Uterus (tissue), 4 donors: ENCODE data around the gene PRRG1. TPM values are rescaled to one million over a fixed set of nuclear protein-coding genes. Genes with fewer than 3 reads are reported as not detected.
"Not testable (repeated sequence)": the region's sequence is repeated elsewhere in the genome, so short reads cannot be mapped to it uniquely, and the experiment has no call there.

Experiments
- DNase-seq, 2 donors: peaks; one replicate each; pipeline ENCODE4 v3.0.0-alpha.2; 2019 to 2020
- H3K27ac ChIP-seq, 2 donors: fragments of 200-600 bp; sonication (generic); 1 replicate in 1 of 2; 2 replicates in 1 of 2; pipeline ENCODE4 v1.5.1; 2016 to 2018
- H3K27me3 ChIP-seq, 2 donors: fragments of 200-600 bp; sonication (generic); one replicate each; pipeline ENCODE4 v1.5.1; 2018 to 2019; ENCODE audit warnings: control low read depth in 1 of 2
- H3K36me3 ChIP-seq, 2 donors: fragments of 200-600 bp; sonication (generic); one replicate each; pipeline ENCODE4 v1.5.1; 2019; ENCODE audit warnings: control low read depth in 1 of 2
- H3K4me1 ChIP-seq, 2 donors: fragments of 200-600 bp; sonication (generic); one replicate each; pipeline ENCODE4 v1.5.1; 2018 to 2019; ENCODE audit warnings: control low read depth in 1 of 2
- H3K4me3 ChIP-seq, 2 donors: fragments of 200-600 bp; sonication (generic); 1 replicate in 1 of 2; 2 replicates in 1 of 2; pipeline ENCODE4 v1.5.1; 2018 to 2019; ENCODE audit warnings: mild to moderate bottlenecking in 1 of 2
- H3K9me3 ChIP-seq, 2 donors: fragments of 200-600 bp; sonication (generic); one replicate each; pipeline ENCODE4 v1.5.1; 2019; ENCODE audit warnings: control low read depth in 1 of 2
- POLR2A ChIP-seq, 2 donors: fragments of 450-650 bp; IDR thresholded peaks; one replicate each; pipeline ENCODE4 v1.6.1; 2016; ENCODE audit warnings: antibody characterized with exemption in 2 of 2, mild to moderate bottlenecking in 1 of 2, moderate library complexity in 1 of 2
- intact Hi-C: fragments of 100-400 bp; cut with DNase I; formaldehyde crosslinking; loops from one replicate; pipeline ENCODE4 v1.15.1; 2023; ENCODE audit warnings: low total_unique reads
- total RNA-seq, 4 donors: library from RNA; depleted of rRNA in 3 of 4; stranded (reverse); fragments of >200 nt in 3 of 4; gene quantifications; one replicate each; pipeline versions ENCODE4 v1.1.0 to v1.2.4, GENCODE V29; 2014 to 2023
- TF ChIP-seq, protein P1 (sequence below), 4 experiments: fragments of 200-600 bp in 2 of 4; fragments of 450-650 bp in 2 of 4; sonication (generic) in 2 of 4; IDR thresholded peaks; one replicate each; pipeline ENCODE4 v1.5.1; 2016 to 2019; ENCODE audit warnings: antibody characterized with exemption in 4 of 4, mild to moderate bottlenecking in 2 of 4, moderate library complexity in 1 of 4
- donor health status: DM: yes; HTN: yes; CAD: no.

The PRRG1 gene
- total RNA-seq, 4 donors from 2014 or later = 5.6 to 17.1 (median 10.9) TPM

DNA sequence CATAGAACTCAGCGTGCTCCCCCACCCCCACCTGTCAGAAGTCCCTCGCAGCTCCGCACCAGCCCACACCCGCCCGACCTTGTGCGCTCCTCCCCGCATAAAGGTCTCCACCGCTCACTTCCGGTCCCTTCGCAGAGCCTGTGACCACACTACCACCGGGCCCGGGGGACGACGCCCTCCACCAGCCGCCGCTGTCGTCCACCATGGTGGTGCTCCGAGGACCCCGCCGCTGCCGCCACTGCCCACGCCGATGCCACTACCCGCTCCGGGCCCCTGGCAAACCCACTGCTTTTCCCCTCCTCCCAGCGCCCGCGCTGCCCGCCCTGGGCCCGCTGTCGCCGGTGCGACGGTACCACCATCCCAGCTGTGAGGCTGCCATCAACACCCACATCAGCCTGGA, 142.5 kb downstream of the PRRG1 start:
- Histone ChIP-seq H3K27ac (no peak overlapping the region), H3K27me3 (no peaks in the 10 kb centered on the region), H3K36me3 (no peaks in the 10 kb centered on the region), H3K4me3 (no peak overlapping the region), H3K4me1 (no peaks in the 10 kb centered on the region), H3K9me3 (no peaks in the 10 kb centered on the region)
- DNase-seq = no peak
- intact Hi-C loops = no loop called here
- TF ChIP-seq, protein P1, sequence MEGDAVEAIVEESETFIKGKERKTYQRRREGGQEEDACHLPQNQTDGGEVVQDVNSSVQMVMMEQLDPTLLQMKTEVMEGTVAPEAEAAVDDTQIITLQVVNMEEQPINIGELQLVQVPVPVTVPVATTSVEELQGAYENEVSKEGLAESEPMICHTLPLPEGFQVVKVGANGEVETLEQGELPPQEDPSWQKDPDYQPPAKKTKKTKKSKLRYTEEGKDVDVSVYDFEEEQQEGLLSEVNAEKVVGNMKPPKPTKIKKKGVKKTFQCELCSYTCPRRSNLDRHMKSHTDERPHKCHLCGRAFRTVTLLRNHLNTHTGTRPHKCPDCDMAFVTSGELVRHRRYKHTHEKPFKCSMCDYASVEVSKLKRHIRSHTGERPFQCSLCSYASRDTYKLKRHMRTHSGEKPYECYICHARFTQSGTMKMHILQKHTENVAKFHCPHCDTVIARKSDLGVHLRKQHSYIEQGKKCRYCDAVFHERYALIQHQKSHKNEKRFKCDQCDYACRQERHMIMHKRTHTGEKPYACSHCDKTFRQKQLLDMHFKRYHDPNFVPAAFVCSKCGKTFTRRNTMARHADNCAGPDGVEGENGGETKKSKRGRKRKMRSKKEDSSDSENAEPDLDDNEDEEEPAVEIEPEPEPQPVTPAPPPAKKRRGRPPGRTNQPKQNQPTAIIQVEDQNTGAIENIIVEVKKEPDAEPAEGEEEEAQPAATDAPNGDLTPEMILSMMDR (IDR thresholded peaks at IDR 0.05) = no peak
- TF ChIP-seq POLR2A (IDR thresholded peaks at IDR 0.05) = no peak

DNA sequence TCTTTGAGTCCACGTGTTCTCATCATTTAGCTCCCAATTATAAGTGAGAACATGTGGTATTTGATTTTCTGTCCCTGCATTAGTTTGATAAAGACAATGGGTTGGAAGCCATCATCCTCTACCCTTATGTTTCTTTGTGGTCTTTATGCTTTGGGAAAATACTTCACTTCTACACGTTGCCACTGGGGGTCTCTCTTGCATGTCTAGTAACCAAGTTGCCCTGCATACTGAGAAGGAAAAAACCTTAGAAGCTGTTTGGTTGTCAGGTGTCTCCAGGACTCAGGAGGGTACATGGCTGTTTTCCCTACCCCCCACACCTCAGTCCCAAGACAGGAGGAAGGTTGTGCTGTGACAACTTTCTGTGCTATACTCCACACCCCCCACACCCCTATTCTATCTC, 146.6 kb downstream of the PRRG1 start:
- H3K27me3 ChIP-seq, H3K36me3 ChIP-seq, H3K27ac ChIP-seq, H3K4me1 ChIP-seq, DNase-seq, H3K4me3 ChIP-seq, H3K9me3 ChIP-seq, intact Hi-C loops: not testable (repeated sequence)

DNA sequence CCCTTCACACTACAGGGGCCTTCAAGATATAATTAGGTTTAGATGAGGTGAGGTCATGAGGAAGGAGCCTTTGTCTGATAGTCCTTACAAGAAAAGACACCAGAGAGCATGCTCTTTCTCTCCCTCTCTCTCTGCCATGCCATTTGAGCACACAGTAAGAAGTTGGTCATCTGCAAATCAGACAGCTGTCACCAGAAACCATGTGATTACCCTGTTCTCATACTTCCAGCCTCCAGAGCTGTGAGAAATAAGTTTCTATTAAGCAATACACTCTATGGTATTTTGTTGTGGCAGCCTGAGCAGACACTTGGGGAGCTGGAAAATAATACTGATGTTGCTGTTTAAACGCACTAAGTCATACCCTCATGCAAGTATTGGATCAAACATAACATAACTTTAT, 148.0 kb downstream of the PRRG1 start:
- intact Hi-C loops, H3K4me3 ChIP-seq, H3K36me3 ChIP-seq, H3K9me3 ChIP-seq, H3K27ac ChIP-seq, H3K27me3 ChIP-seq, DNase-seq, H3K4me1 ChIP-seq: not testable (repeated sequence)

DNA sequence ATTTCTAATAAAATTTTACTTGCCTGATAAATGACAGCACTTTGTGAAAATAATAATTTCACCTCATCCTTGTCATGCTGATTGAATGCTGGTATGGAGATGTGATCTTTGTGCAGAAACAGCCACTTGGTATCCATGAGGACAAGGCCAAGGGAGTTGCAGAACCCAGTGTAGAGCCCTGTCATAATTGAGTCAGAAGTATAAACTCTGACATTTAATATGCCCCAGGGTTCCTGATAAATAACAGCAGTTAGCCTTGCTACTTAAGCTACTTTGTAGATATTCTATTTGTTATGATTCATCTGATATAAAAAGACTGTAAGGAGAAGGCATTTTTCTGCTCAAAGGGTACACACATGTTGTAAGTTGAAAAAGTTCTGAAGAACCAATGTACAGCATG, 149.2 kb downstream of the PRRG1 start:
- H3K9me3 ChIP-seq, H3K4me3 ChIP-seq, H3K4me1 ChIP-seq, intact Hi-C loops, H3K27me3 ChIP-seq, DNase-seq, H3K36me3 ChIP-seq, H3K27ac ChIP-seq: not testable (repeated sequence)

DNA sequence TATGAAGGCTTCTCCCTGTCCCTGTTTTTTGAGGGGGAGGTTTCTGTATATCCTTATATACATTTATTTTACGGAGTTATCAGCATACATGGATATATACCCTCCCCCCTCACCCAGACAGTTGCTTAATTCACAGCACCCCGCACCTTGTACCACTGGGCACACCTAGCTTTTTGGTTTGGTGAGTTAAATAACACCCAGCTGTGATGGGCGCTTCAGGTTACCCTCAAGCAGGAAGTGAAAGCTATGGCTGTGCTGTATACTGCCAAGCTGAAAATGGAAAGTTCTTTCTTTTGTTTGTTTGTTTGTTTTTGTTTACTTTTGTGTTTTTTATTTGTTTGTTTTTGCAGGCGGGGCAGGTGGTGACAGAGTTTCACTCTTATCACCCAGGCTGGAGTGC, 150.5 kb downstream of the PRRG1 start:
- H3K27ac ChIP-seq, H3K27me3 ChIP-seq, H3K36me3 ChIP-seq, H3K4me3 ChIP-seq, H3K4me1 ChIP-seq, intact Hi-C loops, H3K9me3 ChIP-seq, DNase-seq: not testable (repeated sequence)

DNA sequence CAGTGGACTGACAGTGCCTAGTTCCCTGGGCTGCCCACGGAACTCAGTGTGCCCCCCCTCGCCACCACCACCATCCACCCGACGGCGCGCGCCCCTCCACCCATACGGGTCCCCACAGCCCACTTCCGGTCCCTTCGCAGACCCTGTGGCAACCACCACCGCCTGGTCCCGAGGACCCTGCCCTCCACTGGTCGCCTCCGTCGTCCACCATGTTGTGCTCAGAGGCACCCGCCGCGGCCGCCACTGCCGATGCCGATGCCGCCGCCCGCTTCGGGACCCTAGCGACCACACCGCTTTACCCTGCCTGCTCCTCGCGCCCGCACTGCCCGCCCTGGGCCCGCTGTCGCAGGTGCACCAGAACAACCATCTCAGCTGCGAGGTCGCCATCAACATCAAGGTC, 155.8 kb downstream of the PRRG1 start:
- H3K4me1 ChIP-seq = no peaks in the 10 kb centered on the region
- H3K36me3 ChIP-seq = no peaks in the 10 kb centered on the region
- no peaks in the 10 kb centered on the region for H3K9me3 ChIP-seq
- no peak for DNase-seq
- no peak overlapping the region for H3K4me3 ChIP-seq
- intact Hi-C loops = no loop called here
- no peak overlapping the region for H3K27ac ChIP-seq
- TF ChIP-seq, protein P1 (IDR thresholded peaks at IDR 0.05) = no peak
- no peak for TF ChIP-seq POLR2A (IDR thresholded peaks at IDR 0.05)
- H3K27me3 ChIP-seq = no peaks in the 10 kb centered on the region

Other genes starting within 250 kb of the PRRG1 start
- gene LANCL3, start 222.3 kb downstream of the PRRG1 start, total RNA-seq = under 1 TPM in 2 of 4 donors, not detected in 2; 0.12 to 0.83 TPM